ENCODE data around the gene ZCCHC2. TPM values are rescaled to one million over a fixed set of nuclear protein-coding genes. Genes with fewer than 3 reads are reported as not detected.
A peak's percentile ranks its signal among the peaks of the same experiment; 100 is the strongest.

The ZCCHC2 gene
- total RNA-seq, 6 experiments from 2014 or later = 4.6 to 7.1 (median 5.4) TPM

GRCh38 chr18:62500966-62501591 lies 21.7 kb upstream of the ZCCHC2 start:
- Mint-ChIP-seq H3K27ac (no peak overlapping the region), H3K9me3 (no peaks in the 10 kb centered on the region), H3K36me3 (ENCODE audit: low read depth) (no peaks in the 10 kb centered on the region), H3K4me1 (ENCODE audit: low read depth) (peaks cover 5% of the 10 kb centered on the region), H3K4me3 (no peak overlapping the region), H3K27me3 (ENCODE audit: insufficient read depth) (peaks cover 21% of the 10 kb centered on the region)
- no peak for TF ChIP-seq CTCF (IDR thresholded peaks at IDR 0.05)
- no peak for DNase-seq

GRCh38 chr18:62505669-62506494 lies 16.9 kb upstream of the ZCCHC2 start:
- Mint-ChIP-seq H3K9me3 (no peaks in the 10 kb centered on the region), H3K4me3 (peak overlapping the region; percentile 81), H3K36me3 (ENCODE audit: low read depth) (no peaks in the 10 kb centered on the region), H3K27ac (no peak overlapping the region), H3K4me1 (ENCODE audit: low read depth) (peaks cover 11% of the 10 kb centered on the region), H3K27me3 (ENCODE audit: insufficient read depth) (peaks cover 7% of the 10 kb centered on the region)
- TF ChIP-seq CTCF (IDR thresholded peaks at IDR 0.05) = no peak
- no peak for DNase-seq

- Mint-ChIP-seq H3K4me1 (ENCODE audit: low read depth) (peaks cover 11% of the 10 kb centered on the region), H3K27me3 (ENCODE audit: insufficient read depth) (peaks cover 12% of the 10 kb centered on the region), H3K4me3 (peak overlapping the region; percentile 81), H3K36me3 (ENCODE audit: low read depth) (0 out of 2 replicates have a peak, but pooled peaks cover 3% of the 10 kb centered on the region), H3K9me3 (peaks cover 2% of the 10 kb centered on the region; the same call in 1 of the 2 replicates), H3K27ac (no peak overlapping the region)
- no peak for TF ChIP-seq CTCF (IDR thresholded peaks at IDR 0.05)
- DNase-seq = no peak
Observed at GRCh38 chr18:62506495-62507143, 16.2 kb upstream of the ZCCHC2 start.

GRCh38 chr18:62509779-62510178 lies 13.0 kb upstream of the ZCCHC2 start:
- no peak for TF ChIP-seq CTCF (IDR thresholded peaks at IDR 0.05)
- Mint-ChIP-seq H3K4me1 (ENCODE audit: low read depth) (peaks cover 11% of the 10 kb centered on the region), H3K4me3 (no peak overlapping the region), H3K27me3 (ENCODE audit: insufficient read depth) (peaks cover 16% of the 10 kb centered on the region), H3K9me3 (peaks cover 33% of the 10 kb centered on the region), H3K36me3 (ENCODE audit: low read depth) (peaks cover 4% of the 10 kb centered on the region; the same call in 1 of the 2 replicates), H3K27ac (no peak overlapping the region)
- no peak for DNase-seq

GRCh38 chr18:62510789-62511188 lies 12.0 kb upstream of the ZCCHC2 start:
- peaks cover 34% of the 10 kb centered on the region for H3K9me3 Mint-ChIP-seq
- peaks cover 9% of the 10 kb centered on the region for H3K4me1 Mint-ChIP-seq (ENCODE audit: low read depth)
- no peak for TF ChIP-seq CTCF (IDR thresholded peaks at IDR 0.05)
- H3K36me3 Mint-ChIP-seq (ENCODE audit: low read depth) = peaks cover 4% of the 10 kb centered on the region; the same call in 1 of the 2 replicates
- DNase-seq = no peak
- peaks cover 15% of the 10 kb centered on the region for H3K27me3 Mint-ChIP-seq (ENCODE audit: insufficient read depth)
- H3K27ac Mint-ChIP-seq = no peak overlapping the region
- no peak overlapping the region for H3K4me3 Mint-ChIP-seq

All from HFFc6 (cell line).